ENCODE data around the gene IL10RB.

GRCh38 chr21:33219300-33219699 is 46.9 kb upstream of the IL10RB start:
- TF ChIP-seq CTCF (IDR thresholded peaks at IDR 0.05) (no peak), POLR2A (IDR thresholded peaks at IDR 0.05) (no peak), EP300 (IDR thresholded peaks at IDR 0.05; ENCODE audit: low read depth) (no peak), POLR2AphosphoS5 (IDR thresholded peaks at IDR 0.05) (no peak)

Measured in transverse colon (tissue), 4 donors.